ENCODE measurements around the gene AKAP17A. TPM values are rescaled to one million over a fixed set of nuclear protein-coding genes. Genes with fewer than 3 reads are reported as not detected.

The AKAP17A gene
- total RNA-seq, 1 donor from 2014 or later: 74.8 TPM

Other genes starting within 250 kb of the AKAP17A start
- gene SLC25A6, start 199.5 kb upstream of the AKAP17A start, total RNA-seq: 453 to 469 TPM (median 460 TPM) in 3 replicates
- gene ASMTL, start 138.7 kb upstream of the AKAP17A start, total RNA-seq: 30.1 to 31.9 TPM (median 31.2 TPM) in 3 replicates
- not detected in 3 replicates for gene P2RY8, start 54.4 kb upstream of the AKAP17A start, total RNA-seq
- gene ASMT, start 23.5 kb downstream of the AKAP17A start, total RNA-seq: 0.45 to 0.54 TPM (median 0.51 TPM) in 3 replicates

Data from mesothelial cell of epicardium (in vitro differentiated cells).